GM12801 (cell line): ENCODE data around the gene PAQR8.

Source experiments
- CTCF ChIP-seq: IDR thresholded peaks from one replicate; pipeline ENCODE4 v1.5.1; 2011; ENCODE audit warnings: control low read depth; ENCODE audit not compliant: insufficient read length; ENCODE audit errors: extremely low read depth

The PAQR8 gene

GRCh38 chr6:52423448-52423847, 61.5 kb downstream of the PAQR8 start:
- no peak for TF ChIP-seq CTCF

DNA sequence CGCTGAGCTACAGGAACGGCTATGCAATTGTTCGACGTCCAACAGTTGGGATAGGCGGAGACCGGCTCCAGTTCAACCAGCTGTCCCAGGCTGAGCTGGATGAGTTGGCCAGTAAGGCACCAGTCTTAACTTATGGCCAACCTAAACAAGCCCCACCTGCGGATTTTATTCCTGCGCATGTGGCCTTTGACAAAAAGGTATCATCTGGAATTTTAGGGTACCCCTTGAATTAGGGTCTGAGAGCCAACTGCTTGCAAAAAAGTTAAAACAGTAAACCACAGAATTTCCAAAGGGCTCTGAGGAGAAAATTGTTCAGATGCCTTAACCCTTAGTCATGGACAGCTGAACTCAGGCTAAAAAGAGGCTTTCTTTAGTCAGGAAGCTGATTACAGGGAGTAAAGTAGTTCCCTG, 62.0 kb downstream of the PAQR8 start:
- TF ChIP-seq CTCF: no peak

DNA sequence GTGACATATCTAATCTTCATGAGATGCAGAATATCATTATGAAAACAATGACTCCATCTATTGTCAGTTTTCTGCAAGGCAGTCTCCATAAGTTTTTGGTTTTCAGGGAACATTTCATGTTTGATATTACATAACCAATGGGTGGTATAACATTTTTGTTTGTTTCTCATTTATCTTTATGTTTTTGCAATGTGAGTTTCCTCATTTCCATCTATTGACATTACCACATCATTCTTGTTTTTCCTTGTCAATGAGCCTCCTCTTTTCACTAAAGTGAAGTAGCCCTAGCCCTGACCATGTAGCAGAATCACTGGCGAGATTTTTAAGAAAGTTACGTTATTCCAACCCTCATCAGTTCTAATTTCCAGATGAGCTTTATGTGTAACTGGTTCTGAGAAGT, 62.6 kb downstream of the PAQR8 start:
- TF ChIP-seq CTCF: no peak

GRCh38 chr6:52426667-52427066, 64.7 kb downstream of the PAQR8 start:
- no peak for TF ChIP-seq CTCF

DNA sequence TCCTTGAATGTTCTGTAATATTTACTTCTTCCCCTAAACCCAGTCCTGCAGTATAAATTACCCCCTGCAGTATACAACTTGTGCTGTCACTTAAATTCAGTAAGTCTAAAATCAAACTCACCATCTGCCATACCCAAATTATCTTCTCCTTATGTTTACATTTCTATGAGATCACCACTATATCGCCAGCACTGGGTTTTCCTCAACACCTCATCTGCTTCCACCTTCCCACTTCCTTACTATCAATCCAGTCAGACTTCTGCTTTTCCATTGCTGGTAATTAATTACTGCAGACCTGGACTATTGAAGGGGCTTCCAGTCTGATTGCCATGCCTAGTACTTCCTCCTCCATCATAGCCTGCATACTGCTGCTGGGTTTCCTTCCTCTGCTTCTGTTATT, 73.4 kb downstream of the PAQR8 start:
- no peak for TF ChIP-seq CTCF

- no peak for TF ChIP-seq CTCF
These were observed 77.0 kb downstream of the PAQR8 start for GRCh38 chr6:52438926-52439325.

DNA sequence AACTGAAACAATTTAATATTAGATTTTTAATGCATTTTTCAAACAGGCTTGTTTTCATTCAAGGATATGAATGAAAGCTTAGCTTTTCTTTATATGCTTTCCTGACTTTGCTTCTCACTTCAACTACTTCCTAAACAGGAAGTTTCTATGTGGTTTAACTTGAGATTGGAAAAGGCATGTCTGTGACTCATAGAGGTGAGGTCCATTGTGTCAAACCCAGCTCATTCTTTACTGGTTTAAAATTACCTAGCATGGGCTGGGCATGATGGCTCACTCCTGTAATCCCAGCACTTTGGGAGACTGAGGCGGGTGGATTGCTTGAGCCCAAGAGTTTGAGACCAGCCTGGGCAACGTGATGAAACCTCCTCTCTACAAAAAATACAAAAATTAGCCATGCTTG, 92.6 kb downstream of the PAQR8 start:
- TF ChIP-seq CTCF: no peak

DNA sequence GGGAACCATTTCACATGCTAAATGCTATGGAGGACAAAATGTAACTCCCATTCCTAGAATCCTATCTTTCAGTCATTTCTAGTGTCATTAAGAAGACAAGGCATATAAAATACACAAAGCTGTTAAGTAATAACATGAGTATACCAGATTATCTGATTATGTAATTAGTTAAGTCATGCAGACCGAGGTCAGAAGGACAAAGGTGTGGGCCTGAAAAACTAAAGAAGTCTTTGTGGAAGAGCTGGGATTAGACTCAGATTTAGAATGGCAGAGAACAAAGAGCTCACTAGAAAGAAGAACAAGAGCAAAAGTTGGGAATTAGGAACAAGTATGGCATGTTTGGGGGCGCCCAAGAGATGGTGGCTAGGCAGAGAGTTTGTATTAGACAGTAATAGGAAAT, 95.1 kb downstream of the PAQR8 start:
- TF ChIP-seq CTCF: no peak
